Measurements from ENCODE around the gene CROCC2.

CROCC2 gene

GRCh38 chr2:241038374-241039180 is 132.4 kb downstream of the CROCC2 start:
- DNase-seq (ENCODE audit: low read depth): no peak

DNA sequence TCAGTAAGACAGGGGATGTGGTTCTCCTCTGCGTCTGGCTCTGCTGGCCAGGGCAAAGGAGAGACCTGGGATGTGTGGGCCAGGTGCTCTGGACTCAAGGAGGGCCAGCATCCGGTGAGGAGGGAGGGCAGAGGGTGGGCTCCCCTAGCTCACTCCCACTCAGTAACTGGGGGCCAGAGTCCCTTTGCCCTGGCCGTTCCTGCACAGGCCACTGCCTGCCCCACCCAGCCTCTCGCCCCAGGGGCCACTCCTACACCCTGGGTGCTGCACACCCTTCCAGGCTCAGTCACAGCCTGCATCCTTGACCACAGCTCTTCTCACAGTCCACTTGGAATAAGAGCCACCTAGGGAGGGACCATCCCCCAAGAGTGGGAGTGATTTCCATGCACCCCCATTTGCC is 133.3 kb downstream of the CROCC2 start:
- no peak for DNase-seq (ENCODE audit: low read depth)

DNA sequence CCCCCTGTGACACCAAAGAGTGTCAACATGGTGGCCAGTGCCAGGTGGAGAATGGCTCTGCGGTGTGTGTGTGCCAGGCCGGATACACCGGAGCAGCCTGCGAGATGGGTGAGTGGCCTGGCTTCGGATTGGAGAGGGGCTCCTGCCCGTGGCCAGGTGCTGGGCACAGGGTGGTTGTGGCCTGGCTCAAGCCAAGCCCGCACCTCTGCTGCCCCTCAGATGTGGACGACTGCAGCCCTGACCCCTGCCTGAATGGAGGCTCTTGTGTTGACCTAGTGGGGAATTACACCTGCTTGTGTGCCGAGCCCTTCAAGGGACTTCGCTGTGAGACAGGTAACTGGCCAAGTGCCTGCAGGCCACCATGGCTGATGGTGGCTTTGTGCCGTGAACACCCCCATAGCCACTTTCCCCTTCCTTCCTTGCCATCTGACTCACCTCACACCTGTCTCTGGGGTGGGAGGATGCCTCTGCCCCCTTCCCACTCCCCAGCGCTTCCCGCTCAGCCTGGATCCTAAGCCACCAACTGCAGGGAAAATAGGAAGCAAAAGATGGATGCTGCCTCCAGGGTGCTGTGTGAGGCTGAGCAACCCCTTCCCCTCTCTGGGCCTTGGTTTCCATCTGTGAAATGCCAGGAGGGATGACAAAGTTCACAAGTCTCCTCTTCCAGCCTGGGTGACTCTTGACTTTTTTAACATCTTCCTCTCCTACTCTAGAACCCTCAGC is 134.1 kb downstream of the CROCC2 start:
- no peak for DNase-seq (ENCODE audit: low read depth)

GRCh38 chr2:241041589-241042158 is 135.5 kb downstream of the CROCC2 start:
- no peak for DNase-seq (ENCODE audit: low read depth)

Data from non-pigmented ciliary epithelial cell (primary cell).